GM23248 (cell line): ENCODE measurements around the gene XPO4.

Experiments
- EZH2 ChIP-seq: fragments of 200-600 bp; sonication (generic); IDR thresholded peaks from 2 replicates; pipeline ENCODE4 v1.6.1; 2018; ENCODE audit warnings: antibody characterized with exemption, mild to moderate bottlenecking; ENCODE audit not compliant: insufficient read depth, poor library complexity, severe bottlenecking
- EZH2phosphoT487 ChIP-seq: fragments of 200-600 bp; sonication (generic); IDR thresholded peaks from 2 replicates; pipeline ENCODE4 v1.6.1; 2018; ENCODE audit warnings: antibody characterized with exemption, moderate library complexity, mild to moderate bottlenecking, low read depth; ENCODE audit not compliant: insufficient read depth

- no peak for TF ChIP-seq EZH2
- no peak for TF ChIP-seq EZH2phosphoT487
Observed at GRCh38 chr13:20882206-20882605, 20.3 kb downstream of the XPO4 start.
